AG10803 (cell line): ENCODE results near the gene RANBP17.

Experiments
- DNase-seq: peaks from one replicate; pipeline ENCODE4 v3.0.0; 2010; ENCODE audit warnings: low read depth
- H3K4me3 ChIP-seq: 2 replicates; pipeline ENCODE4 v1.5.1; 2011; ENCODE audit warnings: mild to moderate bottlenecking, low read length, control low read depth
- CTCF ChIP-seq: conservative IDR thresholded peaks from 2 replicates; pipeline ENCODE4 v1.5.1; 2011; ENCODE audit warnings: mild to moderate bottlenecking, low read length, control low read depth, inconsistent platforms

Gene RANBP17

GRCh38 chr5:171317230-171317629 is 455.4 kb downstream of the RANBP17 start:
- DNase-seq = no peak
- H3K4me3 ChIP-seq = no peak overlapping the region
- no peak for TF ChIP-seq CTCF

GRCh38 chr5:171318026-171318425 is 456.2 kb downstream of the RANBP17 start:
- no peak overlapping the region for H3K4me3 ChIP-seq
- no peak for DNase-seq
- TF ChIP-seq CTCF = no peak

GRCh38 chr5:171321447-171321846 is 459.6 kb downstream of the RANBP17 start:
- no peak for TF ChIP-seq CTCF
- no peak overlapping the region for H3K4me3 ChIP-seq
- no peak for DNase-seq

- H3K4me3 ChIP-seq = no peak overlapping the region
- no peak for DNase-seq
- TF ChIP-seq CTCF = no peak
Observed at GRCh38 chr5:171322527-171322926, 460.7 kb downstream of the RANBP17 start.

GRCh38 chr5:171323007-171323406 is 461.2 kb downstream of the RANBP17 start:
- H3K4me3 ChIP-seq = no peak overlapping the region
- no peak for TF ChIP-seq CTCF
- no peak for DNase-seq

- no peak for DNase-seq
- H3K4me3 ChIP-seq = no peak overlapping the region
- TF ChIP-seq CTCF = no peak
Observed at GRCh38 chr5:171323806-171324632, 462.2 kb downstream of the RANBP17 start.

- no peak for TF ChIP-seq CTCF
- DNase-seq = no peak
Observed at GRCh38 chr5:171330021-171330420, 468.2 kb downstream of the RANBP17 start.

More at GRCh38 chr5:171330021-171330420, 468.2 kb downstream of the RANBP17 start:
- H3K4me3 ChIP-seq = no peak overlapping the region
